DOHH2 (cell line): ENCODE measurements around the gene EPHA6.

Experiments used
- EZH2phosphoT487 ChIP-seq: fragments of 200-600 bp; sonication (generic); IDR thresholded peaks from 2 replicates; pipeline ENCODE4 v1.6.1; 2017; ENCODE audit warnings: borderline replicate concordance, mild to moderate bottlenecking, antibody characterized with exemption, low read length, moderate library complexity, mixed read lengths
- TF ChIP-seq, protein P1 (sequence below): fragments of 200-600 bp; sonication (generic); IDR thresholded peaks from one replicate; pipeline ENCODE4 v1.5.1; 2014; ENCODE audit warnings: antibody characterized with exemption, mild to moderate bottlenecking, low read depth, low read length; ENCODE audit not compliant: poor library complexity, severe bottlenecking

GRCh38 chr3:96977671-96978070, 163.3 kb downstream of the EPHA6 start:
- TF ChIP-seq, protein P1, sequence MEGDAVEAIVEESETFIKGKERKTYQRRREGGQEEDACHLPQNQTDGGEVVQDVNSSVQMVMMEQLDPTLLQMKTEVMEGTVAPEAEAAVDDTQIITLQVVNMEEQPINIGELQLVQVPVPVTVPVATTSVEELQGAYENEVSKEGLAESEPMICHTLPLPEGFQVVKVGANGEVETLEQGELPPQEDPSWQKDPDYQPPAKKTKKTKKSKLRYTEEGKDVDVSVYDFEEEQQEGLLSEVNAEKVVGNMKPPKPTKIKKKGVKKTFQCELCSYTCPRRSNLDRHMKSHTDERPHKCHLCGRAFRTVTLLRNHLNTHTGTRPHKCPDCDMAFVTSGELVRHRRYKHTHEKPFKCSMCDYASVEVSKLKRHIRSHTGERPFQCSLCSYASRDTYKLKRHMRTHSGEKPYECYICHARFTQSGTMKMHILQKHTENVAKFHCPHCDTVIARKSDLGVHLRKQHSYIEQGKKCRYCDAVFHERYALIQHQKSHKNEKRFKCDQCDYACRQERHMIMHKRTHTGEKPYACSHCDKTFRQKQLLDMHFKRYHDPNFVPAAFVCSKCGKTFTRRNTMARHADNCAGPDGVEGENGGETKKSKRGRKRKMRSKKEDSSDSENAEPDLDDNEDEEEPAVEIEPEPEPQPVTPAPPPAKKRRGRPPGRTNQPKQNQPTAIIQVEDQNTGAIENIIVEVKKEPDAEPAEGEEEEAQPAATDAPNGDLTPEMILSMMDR = no peak
- TF ChIP-seq EZH2phosphoT487 = no peak
